ENCODE data around the gene PCBD1. TPM values are rescaled to one million over a fixed set of nuclear protein-coding genes. Genes with fewer than 3 reads are reported as not detected.
"Not testable (repeated sequence)": the region's sequence is repeated elsewhere in the genome, so short reads cannot be mapped to it uniquely, and the experiment has no call there.

PCBD1 gene
- total RNA-seq (2014; rRNA removed; shearing (Covaris generic)): 18.8 and 22.2 TPM in 2 replicates

- no peak for DNase-seq (ENCODE audit: low spot score)
Observed at GRCh38 chr10:70887804-70888800, at the start of gene PCBD1. TSS of gene PCBD1 (minus strand) at chr10:70888565. CDS start at chr10:70888533, 32 bp downstream.

- no peak for DNase-seq (ENCODE audit: low spot score)
Observed at GRCh38 chr10:70937661-70938060, 49.3 kb upstream of the PCBD1 start.

GRCh38 chr10:70936111-70936510, 47.7 kb upstream of the PCBD1 start:
- DNase-seq (ENCODE audit: low spot score): no peak

GRCh38 chr10:70935631-70936030, 47.3 kb upstream of the PCBD1 start:
- DNase-seq (ENCODE audit: low spot score): no peak

- DNase-seq (ENCODE audit: low spot score): no peak
Observed at GRCh38 chr10:70935125-70935625, 46.8 kb upstream of the PCBD1 start.

- DNase-seq (ENCODE audit: low spot score): no peak
Observed at GRCh38 chr10:70934701-70935100, 46.3 kb upstream of the PCBD1 start.

GRCh38 chr10:70932392-70933196, 44.2 kb upstream of the PCBD1 start:
- DNase-seq (ENCODE audit: low spot score): no peak

GRCh38 chr10:70931168-70931815, 42.9 kb upstream of the PCBD1 start:
- DNase-seq (ENCODE audit: low spot score): peak; percentile 48

- DNase-seq (ENCODE audit: low spot score): no peak
Observed at GRCh38 chr10:70930263-70931000, 42.1 kb upstream of the PCBD1 start.

GRCh38 chr10:70928140-70928539, 39.8 kb upstream of the PCBD1 start:
- no peak for DNase-seq (ENCODE audit: low spot score)

GRCh38 chr10:70927189-70927943, 39.0 kb upstream of the PCBD1 start:
- DNase-seq (ENCODE audit: low spot score): no peak

GRCh38 chr10:70926226-70927000, 38.0 kb upstream of the PCBD1 start:
- no peak for DNase-seq (ENCODE audit: low spot score)

GRCh38 chr10:70925377-70926225, 37.2 kb upstream of the PCBD1 start:
- no peak for DNase-seq (ENCODE audit: low spot score)

GRCh38 chr10:70923696-70924095, 35.3 kb upstream of the PCBD1 start:
- no peak for DNase-seq (ENCODE audit: low spot score)

- DNase-seq (ENCODE audit: low spot score): no peak
Observed at GRCh38 chr10:70921285-70921684, 32.9 kb upstream of the PCBD1 start.

GRCh38 chr10:70920519-70920918, 32.2 kb upstream of the PCBD1 start:
- no peak for DNase-seq (ENCODE audit: low spot score)

- not testable (repeated sequence) for DNase-seq (ENCODE audit: low spot score)
Observed at GRCh38 chr10:70919906-70920305, 31.5 kb upstream of the PCBD1 start.

- DNase-seq (ENCODE audit: low spot score): no peak
Observed at GRCh38 chr10:70918851-70919530, 30.6 kb upstream of the PCBD1 start.

All from H4 (cell line).